ENCODE results near the gene ASB1. TPM values are rescaled to one million over a fixed set of nuclear protein-coding genes. Genes with fewer than 3 reads are reported as not detected.

ASB1 gene
- total and polyA plus RNA-seq, 9 of the 15 experiments (the other 6 are each of a cell fraction or from before 2014, with no cell fraction given), result 6.3 to 37.7 (median 23.9) TPM

DNA sequence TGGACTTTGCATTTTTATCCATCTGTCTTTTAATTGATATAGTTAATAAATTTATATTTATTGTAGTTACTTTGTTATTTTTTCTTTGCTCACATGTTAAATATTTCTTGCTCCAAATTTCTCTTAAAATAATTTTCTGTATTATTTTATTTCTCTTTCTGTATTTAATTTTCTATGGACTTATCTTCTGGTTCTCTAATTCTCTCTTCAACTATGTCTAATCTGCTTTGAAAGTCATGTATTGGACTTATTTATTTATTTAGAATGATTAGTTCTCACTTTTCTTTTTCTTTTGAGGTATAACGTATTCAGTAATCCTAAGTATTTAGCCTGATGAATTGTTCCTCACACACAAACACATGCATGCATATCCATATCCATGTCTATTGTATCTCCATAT lies 53.1 kb downstream of the ASB1 start:
- no peak for DNase-seq (ENCODE audit: extremely low read depth in 1 of 4, low spot score in 3 of 4)
- 0% methylated on average over 1 of the region's 1 CpG for WGBS (ENCODE audit: insufficient coverage, low coverage, missing lambda C conversion rate)
- Histone ChIP-seq H2AFZ (ENCODE audit: low read depth, low read length) (no peak overlapping the region), H3K27me3 (ENCODE audit: control insufficient read depth in 2 of 2, insufficient read depth in 2 of 2, low read length in 2 of 2) (peaks cover 3 to 11% of the 10 kb centered on the region in 2 experiments; a peak in 3 of 5 replicates), H3K4me3 (no peak overlapping the region), H3K27ac (ENCODE audit: extremely low read depth, low read depth, low read length) (no peak overlapping the region), H3K4me1 (replicated peaks in 1 of 2; ENCODE audit: control insufficient read depth in 2 of 2, insufficient read depth in 2 of 2, low read length in 2 of 2) (peaks cover 0 to 1% of the 10 kb centered on the region in 2 experiments; a peak in 1 of 5 replicates), H3K4me2 (ENCODE audit: insufficient read depth, low read length) (no peak overlapping the region), H3K36me3 (ENCODE audit: control insufficient read depth, insufficient read depth, low read length) (no peaks in the 10 kb centered on the region), H3K79me2 (ENCODE audit: control insufficient read depth, insufficient read depth, low read length) (no peaks in the 10 kb centered on the region), H3K9me1 (ENCODE audit: control insufficient read depth, insufficient read depth, low read length) (no peaks in the 10 kb centered on the region), H4K20me1 (replicated peaks; ENCODE audit: control insufficient read depth, insufficient read depth, low read length) (no peaks in the 10 kb centered on the region), H3K9me3 (replicated peaks; ENCODE audit: control insufficient read depth, insufficient read depth, low read depth, low read length) (no peaks in the 10 kb centered on the region), H3K9ac (ENCODE audit: insufficient read depth in 1 of 2, low read depth in 2 of 2, low read length in 2 of 2) (no peak overlapping the region)
- no peak for FAIRE-seq
- no peak for ATAC-seq
- no TSS peak for BruUV-seq (replicated peaks)
- peak; percentile 13 for TF ChIP-seq RBM25 (IDR thresholded peaks at IDR 0.05; ENCODE audit: low read depth, low read length, severe bottlenecking)
- no peak for TF ChIP-seq NELFE (IDR thresholded peaks at IDR 0.05; ENCODE audit: insufficient read depth, insufficient read length)
- ChIA-PET POLR2A (no interaction called here), CTCF (ENCODE audit: low intra/inter-chr PET ratio) (no interaction called here)
- intact Hi-C loops (cut with micrococcal nuclease), result no loop called here
- in situ Hi-C loops (cut with MboI), result no loop called here

DNA sequence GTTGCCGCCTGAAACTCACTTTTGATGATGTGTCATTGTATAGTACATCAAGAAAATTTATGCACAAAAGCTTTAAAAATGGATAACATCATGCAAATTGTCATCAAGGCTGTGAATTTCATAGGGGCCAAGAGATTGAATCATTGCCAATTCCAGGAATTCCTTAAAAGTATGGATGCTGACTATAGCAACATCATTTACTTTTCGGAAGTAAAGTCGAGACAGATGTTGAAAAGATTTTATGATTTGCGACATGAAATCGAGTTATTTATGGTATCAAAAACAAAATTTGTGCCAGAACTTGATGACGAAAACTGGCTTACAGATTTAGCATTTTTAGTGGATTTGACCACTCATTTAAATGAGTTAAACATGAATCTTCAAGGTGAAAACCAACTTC lies 56.3 kb downstream of the ASB1 start:
- Histone ChIP-seq H3K79me2 (ENCODE audit: control insufficient read depth, insufficient read depth, low read length) (no peaks in the 10 kb centered on the region), H3K36me3 (ENCODE audit: control insufficient read depth, insufficient read depth, low read length) (no peaks in the 10 kb centered on the region), H4K20me1 (replicated peaks; ENCODE audit: control insufficient read depth, insufficient read depth, low read length) (no peaks in the 10 kb centered on the region), H3K4me1 (replicated peaks in 1 of 2; ENCODE audit: control insufficient read depth in 2 of 2, insufficient read depth in 2 of 2, low read length in 2 of 2) (peaks cover 0 to 4% of the 10 kb centered on the region in 2 experiments; a peak in 1 of 5 replicates), H3K4me3 (no peak overlapping the region), H3K9me3 (replicated peaks; ENCODE audit: control insufficient read depth, insufficient read depth, low read depth, low read length) (peaks cover 5% of the 10 kb centered on the region; the same call in 1 of the 2 replicates), H3K9me1 (ENCODE audit: control insufficient read depth, insufficient read depth, low read length) (no peaks in the 10 kb centered on the region), H3K4me2 (ENCODE audit: insufficient read depth, low read length) (no peak overlapping the region), H3K9ac (ENCODE audit: insufficient read depth in 1 of 2, low read depth in 2 of 2, low read length in 2 of 2) (no peak overlapping the region), H2AFZ (ENCODE audit: low read depth, low read length) (no peak overlapping the region), H3K27me3 (ENCODE audit: control insufficient read depth in 2 of 2, insufficient read depth in 2 of 2, low read length in 2 of 2) (peaks cover 3 to 25% of the 10 kb centered on the region in 2 experiments; a peak in 4 of 5 replicates), H3K27ac (ENCODE audit: extremely low read depth, low read depth, low read length) (no peak overlapping the region)
- WGBS (ENCODE audit: insufficient coverage, low coverage, missing lambda C conversion rate), result 5% methylated on average over 6 of the region's 6 CpGs
- ChIA-PET CTCF (ENCODE audit: low intra/inter-chr PET ratio) (no interaction called here), POLR2A (no interaction called here)
- intact Hi-C loops (cut with micrococcal nuclease), result no loop called here
- ATAC-seq (no peak), DNase-seq (ENCODE audit: extremely low read depth in 1 of 4, low spot score in 3 of 4) (no peak), FAIRE-seq (no peak)
- in situ Hi-C loops (cut with MboI), result no loop called here
- no TSS peak for BruUV-seq (replicated peaks)
- TF ChIP-seq SIN3A (IDR thresholded peaks at IDR 0.05; ENCODE audit: borderline replicate concordance in 2 of 2, control insufficient read depth in 1 of 2, low read depth in 2 of 2, low read length in 2 of 2) (no peak), MYNN (IDR thresholded peaks at IDR 0.05) (no peak), MYNN (CRISPR knock-in tag; IDR thresholded peaks at IDR 0.05) (no peak), BHLHE40 (IDR thresholded peaks at IDR 0.05; ENCODE audit: low read length) (no peak), KLF1 (tag; IDR thresholded peaks at IDR 0.05) (no peak), ETV6 (IDR thresholded peaks at IDR 0.05; ENCODE audit: borderline replicate concordance in 1 of 2, low read depth in 2 of 2, low read length in 1 of 2) (no peak), ETV6 (CRISPR knock-in tag; IDR thresholded peaks at IDR 0.05; ENCODE audit: borderline replicate concordance) (no peak), TBL1XR1 (IDR thresholded peaks at IDR 0.05; ENCODE audit: low read length in 2 of 2) (no peak), HIVEP1 (CRISPR knock-in tag; IDR thresholded peaks at IDR 0.05) (no peak), PCBP1 (IDR thresholded peaks at IDR 0.05; ENCODE audit: low read depth, low read length, poor library complexity, severe bottlenecking) (no peak)
- TF ChIP-seq, protein P1, sequence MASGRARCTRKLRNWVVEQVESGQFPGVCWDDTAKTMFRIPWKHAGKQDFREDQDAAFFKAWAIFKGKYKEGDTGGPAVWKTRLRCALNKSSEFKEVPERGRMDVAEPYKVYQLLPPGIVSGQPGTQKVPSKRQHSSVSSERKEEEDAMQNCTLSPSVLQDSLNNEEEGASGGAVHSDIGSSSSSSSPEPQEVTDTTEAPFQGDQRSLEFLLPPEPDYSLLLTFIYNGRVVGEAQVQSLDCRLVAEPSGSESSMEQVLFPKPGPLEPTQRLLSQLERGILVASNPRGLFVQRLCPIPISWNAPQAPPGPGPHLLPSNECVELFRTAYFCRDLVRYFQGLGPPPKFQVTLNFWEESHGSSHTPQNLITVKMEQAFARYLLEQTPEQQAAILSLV (tag; IDR thresholded peaks at IDR 0.05), result no peak
- TF ChIP-seq, protein P2, sequence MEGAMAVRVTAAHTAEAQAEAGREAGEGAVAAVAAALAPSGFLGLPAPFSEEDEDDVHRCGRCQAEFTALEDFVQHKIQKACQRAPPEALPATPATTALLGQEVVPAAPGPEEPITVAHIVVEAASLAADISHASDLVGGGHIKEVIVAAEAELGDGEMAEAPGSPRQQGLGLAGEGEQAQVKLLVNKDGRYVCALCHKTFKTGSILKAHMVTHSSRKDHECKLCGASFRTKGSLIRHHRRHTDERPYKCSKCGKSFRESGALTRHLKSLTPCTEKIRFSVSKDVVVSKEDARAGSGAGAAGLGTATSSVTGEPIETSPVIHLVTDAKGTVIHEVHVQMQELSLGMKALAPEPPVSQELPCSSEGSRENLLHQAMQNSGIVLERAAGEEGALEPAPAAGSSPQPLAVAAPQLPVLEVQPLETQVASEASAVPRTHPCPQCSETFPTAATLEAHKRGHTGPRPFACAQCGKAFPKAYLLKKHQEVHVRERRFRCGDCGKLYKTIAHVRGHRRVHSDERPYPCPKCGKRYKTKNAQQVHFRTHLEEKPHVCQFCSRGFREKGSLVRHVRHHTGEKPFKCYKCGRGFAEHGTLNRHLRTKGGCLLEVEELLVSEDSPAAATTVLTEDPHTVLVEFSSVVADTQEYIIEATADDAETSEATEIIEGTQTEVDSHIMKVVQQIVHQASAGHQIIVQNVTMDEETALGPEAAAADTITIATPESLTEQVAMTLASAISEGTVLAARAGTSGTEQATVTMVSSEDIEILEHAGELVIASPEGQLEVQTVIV (CRISPR knock-in tag; IDR thresholded peaks at IDR 0.05; ENCODE audit: borderline replicate concordance), result no peak
